ENCODE measurements around the gene TMEM120A. TPM values are rescaled to one million over a fixed set of nuclear protein-coding genes. Genes with fewer than 3 reads are reported as not detected.
"Not testable (repeated sequence)": the region's sequence is repeated elsewhere in the genome, so short reads cannot be mapped to it uniquely, and the experiment has no call there.

TMEM120A gene
- 17.9 and 19.2 TPM in 2 replicates for total RNA-seq

DNA sequence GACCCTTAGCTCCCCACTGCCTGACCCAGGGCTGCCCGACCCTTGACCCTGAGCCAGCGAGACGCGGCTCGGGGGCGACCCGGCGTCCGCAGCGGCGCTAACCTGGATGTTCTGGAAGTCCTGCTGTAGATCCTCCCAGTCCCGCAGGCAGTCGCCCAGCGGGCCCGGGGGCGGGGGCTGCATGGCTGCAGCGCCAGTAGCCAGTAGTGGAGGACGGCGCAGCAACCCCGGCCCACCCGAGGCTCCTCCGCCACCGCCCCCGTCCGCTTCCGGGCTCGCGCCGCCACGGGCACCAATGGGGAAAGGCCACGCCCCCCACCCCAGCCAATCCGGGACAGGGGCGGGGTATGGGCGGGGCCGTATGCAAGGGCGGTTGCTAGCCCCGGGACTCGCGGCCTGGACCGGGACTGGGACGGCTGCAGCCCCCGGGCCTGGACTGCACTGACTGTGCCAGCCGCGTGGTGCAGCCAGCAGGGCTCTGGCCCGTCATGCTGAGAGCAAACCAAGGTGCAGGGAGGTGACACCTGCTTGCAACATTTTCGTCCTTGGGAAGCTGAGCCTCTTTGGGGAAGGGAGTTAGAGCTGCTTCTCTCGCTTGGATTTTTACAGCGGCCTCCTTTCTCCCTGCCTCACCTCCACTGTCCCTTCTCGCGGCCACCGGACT lies at the start of gene TMEM120A:
Gene TMEM120A (minus strand): TSS at position 208 of the 664 bp plus-strand sequence. CDS start 25 bp downstream, at position 183.
- DNase-seq (ENCODE audit: low read depth): peak; percentile 65

DNA sequence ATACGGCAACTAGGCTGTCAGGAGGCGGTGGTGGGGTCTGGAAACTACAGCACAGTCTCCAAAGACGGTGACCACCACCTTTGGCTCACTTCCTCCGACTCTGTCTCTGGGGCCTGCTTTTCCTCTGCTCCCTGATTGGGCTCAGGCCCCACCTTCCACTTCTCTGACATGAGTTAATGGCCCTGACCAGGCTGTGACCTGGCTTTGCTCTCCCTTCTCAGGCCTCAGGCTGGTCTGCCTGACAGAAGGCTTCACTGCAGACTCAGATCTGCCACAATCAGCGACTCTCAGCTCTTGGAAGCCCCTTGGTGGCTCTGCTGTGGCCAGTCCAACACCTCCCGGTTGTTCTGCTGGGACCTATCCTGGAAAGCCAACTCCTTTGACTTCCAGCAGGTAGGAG lies 45.7 kb upstream of the TMEM120A start:
- no peak for DNase-seq (ENCODE audit: low read depth)

DNA sequence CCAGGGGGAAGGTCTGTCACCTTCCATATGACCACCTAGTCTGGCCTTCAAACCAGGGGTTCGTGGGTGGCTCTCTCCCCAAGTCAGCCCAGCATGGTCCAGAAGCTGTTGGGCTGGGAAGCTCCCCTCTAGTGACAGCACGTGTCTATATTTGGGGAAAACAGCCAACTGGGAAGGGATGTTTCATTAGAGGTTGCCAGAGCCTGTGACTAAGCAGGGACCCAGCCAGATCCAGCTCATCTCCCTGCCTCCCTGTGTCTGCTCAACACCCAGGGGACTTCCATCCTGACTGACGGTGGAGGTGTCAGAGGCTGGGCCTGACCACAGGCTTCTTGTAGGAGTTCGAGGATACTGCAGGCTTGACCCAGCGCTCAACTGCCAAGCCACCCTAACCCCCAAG lies 42.9 kb upstream of the TMEM120A start:
- peak; percentile 29 for DNase-seq (ENCODE audit: low read depth)

DNA sequence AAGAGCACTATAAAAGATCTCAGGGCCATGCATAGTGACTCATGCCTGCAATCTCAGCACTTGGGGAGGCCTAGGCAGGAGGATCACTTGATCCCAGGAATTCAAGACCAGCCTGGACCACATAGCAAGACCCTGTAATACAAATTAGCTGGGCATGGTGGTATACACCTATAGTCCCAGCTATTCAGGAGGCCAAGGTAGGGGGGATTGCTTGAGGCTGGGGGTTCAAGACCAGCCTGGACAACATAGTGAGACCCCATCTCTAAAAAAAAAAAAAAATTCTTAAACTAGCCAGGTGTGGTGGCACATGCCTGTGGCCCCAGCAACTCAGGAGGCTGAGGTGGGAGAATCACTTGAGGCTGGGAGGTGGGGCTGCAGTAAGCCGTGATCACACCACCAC lies 37.6 kb upstream of the TMEM120A start:
- DNase-seq (ENCODE audit: low read depth): no peak

DNA sequence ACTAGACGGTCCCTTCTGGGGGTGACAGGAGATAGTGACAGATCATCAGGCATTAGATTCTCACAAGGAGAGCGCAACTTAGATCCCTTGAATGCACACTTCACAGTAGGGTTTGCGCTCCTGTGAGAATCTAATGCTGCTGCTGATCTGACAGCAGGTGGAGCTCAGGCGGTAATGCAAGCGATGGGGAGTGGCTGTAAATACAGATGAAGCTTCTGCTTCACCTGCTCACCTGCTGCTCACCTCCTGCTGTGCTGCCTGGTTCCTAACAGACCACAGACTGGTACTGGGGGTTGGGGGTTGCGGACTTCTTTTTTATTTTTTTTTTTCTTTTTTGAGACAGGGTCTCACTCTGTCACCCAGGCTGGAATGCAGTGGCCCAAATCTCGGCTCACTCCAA lies 35.3 kb upstream of the TMEM120A start:
- not testable (repeated sequence) for DNase-seq (ENCODE audit: low read depth)

DNA sequence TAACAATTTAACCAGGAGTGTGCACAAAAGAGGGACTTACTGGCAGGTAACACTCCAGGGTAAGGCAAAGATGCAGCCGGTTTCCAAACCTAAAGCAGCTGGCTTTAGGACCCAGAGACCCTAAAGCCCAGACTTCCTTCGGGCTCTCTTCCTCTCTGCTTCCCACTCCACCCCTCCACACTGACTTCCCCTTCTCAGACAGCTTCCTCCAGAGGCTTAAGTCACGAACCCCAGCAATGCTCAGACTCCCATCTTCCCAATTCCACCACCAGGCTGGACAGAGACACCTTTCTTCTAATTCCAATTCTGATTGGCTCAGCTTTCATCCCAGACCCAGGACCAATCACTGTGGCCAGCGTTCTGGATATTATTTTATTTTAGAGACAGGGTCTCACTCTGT lies 28.6 kb upstream of the TMEM120A start:
- DNase-seq (ENCODE audit: low read depth): no peak

DNA sequence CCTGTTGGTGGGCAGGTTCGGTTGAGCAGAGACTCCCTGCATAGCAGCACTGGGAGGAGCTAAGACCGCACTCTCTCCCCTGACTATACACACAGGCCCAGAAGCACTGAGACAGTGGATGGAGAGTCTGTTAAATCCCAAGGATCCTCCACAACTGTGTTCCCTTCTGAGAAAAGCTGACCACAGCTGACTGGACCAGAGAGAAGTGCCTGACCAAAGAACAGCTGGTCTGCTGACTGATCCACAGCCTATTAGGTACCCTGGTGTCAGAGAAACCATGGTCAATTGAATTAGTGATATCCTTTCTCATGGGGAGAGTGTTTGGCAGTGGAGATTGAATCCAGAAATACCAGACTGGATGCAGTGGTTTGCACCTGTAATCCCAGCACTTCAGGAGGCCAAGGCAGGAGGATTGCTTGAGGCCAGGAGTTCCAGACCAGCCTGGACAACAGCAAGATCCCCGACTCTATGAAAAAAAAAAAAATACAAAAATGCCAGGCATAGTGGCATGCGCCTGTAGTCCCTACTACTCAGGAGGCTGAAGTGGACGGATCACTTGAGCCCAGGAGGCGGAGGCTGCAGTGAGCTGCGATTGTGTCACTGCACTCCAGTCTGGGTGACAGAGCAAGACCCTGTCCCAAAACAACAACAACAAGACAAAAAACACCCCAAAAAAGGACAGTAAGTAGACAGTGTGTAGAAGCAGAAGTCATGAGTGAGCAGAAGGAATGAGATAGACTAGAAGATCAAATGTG lies 27.8 kb upstream of the TMEM120A start:
- no peak for DNase-seq (ENCODE audit: low read depth)

DNA sequence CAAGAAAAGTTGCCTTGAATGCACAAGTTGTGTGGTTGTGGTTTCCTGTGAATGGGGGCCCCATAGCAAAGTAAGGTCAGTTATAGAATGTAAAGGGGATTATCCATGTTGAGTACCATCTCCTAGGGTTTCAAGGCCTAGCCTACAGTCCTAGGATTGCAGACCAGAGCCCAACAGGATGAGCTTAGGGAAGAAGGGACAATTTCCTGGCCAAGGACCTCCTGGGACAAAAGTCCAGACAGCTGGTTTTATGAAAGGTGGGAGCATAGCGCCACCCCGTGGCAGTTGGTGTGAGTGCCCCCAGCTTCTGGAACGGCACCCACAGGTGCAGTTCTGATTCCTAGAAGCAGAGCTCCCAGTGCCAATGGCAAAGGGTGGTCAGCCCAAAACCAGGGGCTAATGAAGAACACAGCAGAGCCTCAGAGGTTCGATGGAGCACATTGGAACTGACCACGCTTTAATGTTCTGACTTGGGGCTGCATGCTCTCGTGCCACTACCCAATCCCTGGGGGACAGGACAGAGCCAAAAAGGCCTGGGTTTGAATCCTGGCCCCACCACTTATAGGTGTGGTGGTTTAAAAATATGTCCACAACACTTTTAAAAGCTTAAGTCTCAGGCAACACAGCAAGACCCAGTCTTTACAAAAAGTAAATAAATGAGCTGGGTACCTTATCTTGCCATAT lies 25.8 kb upstream of the TMEM120A start:
- peak; percentile 38 for DNase-seq (ENCODE audit: low read depth)

DNA sequence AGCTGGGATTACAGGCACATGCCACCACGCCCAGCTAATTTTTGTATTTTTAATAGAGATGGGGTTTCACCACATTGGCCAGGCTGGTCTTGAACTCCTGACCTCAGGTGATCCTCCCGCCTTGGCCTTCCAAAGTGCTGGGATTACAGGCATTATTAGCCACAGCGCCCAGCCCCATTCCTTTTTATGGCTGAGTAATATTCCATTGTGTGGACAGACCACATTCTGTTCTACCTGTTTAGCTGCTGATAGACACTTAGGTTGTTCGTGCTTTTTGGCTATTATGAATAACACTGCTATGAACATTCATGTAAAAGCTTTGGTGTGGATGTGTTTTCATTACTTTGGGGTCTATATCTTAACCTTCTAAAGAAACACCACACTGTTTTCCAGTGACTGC lies 24.1 kb upstream of the TMEM120A start:
- not testable (repeated sequence) for DNase-seq (ENCODE audit: low read depth)

DNA sequence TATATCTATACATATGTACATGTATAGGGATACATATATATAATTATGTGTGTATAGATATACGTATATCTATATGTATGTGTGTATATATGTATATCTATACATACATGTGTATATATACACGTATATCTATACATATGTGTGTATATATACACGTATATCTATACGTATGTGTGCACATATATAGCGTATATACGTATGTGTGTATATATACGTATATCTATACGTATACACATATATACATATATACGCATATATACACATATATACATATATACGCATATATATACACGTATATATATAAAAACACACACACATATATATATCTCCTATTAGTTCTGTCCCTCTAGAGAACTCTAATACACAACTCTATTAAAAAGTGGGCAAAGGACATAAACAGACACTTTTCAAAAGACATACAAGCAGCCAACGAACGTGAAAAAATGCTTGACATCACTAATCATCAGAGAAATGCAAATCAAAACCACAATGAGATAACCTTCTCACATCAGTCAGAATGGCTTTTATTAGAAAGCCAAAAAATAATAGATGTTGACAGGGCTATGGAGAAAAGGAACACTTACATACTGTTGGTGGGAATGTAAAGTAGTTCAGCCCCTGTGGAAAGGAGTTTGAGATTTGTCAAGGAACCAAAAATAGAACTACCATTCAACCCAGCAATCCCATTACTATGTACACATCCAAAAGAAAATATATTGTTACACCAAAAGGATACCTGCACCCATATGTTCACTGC lies 22.0 kb upstream of the TMEM120A start:
- no peak for DNase-seq (ENCODE audit: low read depth)

DNA sequence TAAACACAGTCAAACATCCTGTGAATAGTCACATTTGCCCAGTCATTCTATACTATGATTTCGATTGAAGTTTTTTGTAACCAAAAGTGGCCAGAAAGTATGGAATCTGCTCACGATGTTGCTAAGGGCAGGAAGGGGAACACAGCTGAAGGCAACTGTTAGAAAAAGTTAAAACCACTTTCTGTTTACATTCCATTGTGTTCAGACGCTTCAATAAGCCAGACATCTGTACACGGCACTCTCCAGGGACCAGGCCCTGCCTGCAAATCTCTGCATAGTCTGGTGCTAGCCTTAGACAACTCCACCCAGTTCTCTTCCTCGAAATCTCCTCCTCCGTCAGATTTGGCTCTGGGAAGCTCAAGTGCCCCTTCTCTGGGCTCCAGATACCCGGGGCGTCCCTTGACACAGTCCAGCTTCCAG lies 17.1 kb upstream of the TMEM120A start:
- DNase-seq (ENCODE audit: low read depth): no peak

DNA sequence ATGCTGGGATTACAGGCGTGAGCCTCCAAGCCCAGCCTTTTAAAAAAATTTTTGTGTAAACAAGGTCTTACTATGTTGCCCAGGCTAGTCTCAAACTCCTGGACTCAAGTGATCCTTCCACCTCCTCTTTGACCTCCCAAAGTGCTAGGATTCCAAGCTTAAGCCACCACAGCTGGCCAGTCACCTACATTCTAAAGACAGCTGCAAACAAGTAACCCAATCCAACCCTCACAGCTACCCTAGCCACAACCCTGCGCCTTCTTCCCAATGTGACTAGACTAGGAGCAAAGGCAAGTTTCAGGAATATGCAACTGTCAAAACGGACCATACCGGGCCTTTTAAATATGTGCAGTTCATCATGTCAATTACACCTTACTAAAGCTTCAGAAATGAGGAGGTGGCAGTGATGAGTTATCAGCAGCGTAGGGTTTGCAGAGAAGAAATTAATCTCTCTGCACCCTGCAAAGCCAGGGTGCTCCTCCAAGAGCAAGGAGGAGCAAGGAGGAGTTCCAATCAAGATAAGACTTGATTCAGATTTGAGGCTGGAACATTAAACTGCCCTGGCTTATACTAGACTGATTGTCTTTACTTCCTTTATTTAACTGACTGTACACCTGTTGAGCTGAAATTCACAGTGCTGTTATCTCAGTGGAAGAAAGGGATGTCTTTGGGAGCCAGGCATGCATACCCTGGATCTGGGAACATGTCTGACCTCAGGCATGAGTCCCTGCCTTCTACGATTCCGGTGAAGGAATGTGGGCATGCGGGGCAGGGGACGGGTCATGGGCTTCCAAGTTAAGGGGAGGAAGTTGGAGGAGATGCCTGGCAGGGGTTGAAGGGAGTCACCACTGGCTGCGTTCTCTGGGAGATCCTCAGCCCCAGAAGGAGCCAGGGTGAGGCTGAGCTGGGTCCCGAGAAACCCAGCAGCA lies 15.5 kb upstream of the TMEM120A start:
- no peak for DNase-seq (ENCODE audit: low read depth)

DNA sequence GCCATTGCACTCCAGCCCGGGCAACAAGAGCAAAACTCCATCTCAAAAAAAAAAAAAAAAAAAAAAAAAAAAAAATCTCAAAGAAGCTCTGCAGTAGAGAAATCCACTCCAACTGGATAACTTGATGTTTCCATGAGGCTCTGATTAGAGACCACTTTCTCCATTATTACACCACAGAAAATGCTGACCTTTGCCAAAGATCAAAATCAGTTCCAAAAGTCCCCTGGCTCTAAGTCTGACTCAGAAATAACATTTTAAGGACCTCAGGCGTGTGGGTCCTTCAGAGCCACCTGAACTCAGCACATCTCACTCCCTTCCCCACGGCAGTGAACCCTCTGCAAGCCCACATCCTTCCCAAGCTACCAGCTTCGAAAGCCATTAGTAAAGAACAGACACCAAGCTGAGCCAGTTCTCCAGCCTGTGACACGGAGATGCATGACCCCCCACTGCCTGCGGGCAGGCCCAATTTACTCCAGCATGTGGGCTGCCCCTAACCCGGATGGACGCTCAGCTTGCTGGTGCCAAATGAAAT lies 13.8 kb upstream of the TMEM120A start:
- no peak for DNase-seq (ENCODE audit: low read depth)

DNA sequence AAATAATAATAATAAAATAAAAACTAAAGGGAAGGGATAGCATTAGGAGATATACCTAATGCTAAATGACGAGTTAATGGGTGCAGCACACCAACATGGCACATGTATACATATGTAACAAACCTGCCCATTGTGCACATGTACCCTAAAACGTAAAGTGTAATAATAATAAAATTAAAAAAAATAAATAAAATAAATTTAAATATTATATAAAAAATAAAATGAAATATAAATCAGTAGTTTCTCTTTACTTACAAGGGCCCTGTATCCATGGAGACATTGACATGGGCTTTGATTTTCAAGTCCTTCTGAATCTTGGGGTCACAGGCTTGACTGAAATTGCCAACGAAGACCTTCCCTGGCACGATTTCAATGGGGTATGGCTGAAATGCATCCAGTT lies 10.6 kb upstream of the TMEM120A start:
- not testable (repeated sequence) for DNase-seq (ENCODE audit: low read depth)

DNA sequence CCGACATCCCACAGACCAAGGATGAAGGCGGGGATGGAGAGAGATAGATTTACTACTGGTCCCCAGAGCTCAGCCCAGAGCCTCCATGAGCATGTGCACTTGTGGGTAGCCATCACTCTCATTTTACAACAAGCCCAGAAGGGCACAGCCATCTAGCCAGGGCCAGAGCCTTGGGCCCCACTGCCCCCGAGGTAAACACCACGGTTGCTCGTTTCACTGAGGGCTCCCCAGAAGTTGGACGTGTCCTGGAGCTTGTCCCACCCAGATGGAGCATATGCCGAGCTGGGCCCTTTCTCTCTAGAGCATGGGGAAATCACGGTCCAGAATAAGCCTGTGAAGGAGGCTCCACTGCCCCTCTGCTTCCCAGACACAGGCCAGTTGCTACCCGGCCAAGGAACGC lies 9.0 kb upstream of the TMEM120A start:
- no peak for DNase-seq (ENCODE audit: low read depth)

DNA sequence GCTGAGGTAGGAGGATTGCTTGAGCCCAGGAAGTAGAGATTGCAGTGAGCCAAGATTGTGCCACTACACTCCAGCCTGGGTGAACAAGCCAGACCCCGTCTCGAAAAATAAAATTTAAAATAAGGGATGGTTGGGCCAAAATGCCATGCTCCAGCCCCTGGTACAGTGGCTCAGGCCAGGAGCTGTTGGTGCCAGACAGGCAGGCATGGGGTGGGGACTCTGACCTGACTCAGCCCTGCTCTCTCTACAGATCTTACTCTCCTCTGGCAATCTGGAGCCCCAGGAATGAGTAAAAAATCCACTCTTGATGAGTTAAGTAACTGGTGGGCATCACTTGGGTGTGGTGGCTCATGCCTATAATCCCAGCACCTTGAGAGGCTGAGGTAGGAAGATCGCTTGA lies 8.4 kb upstream of the TMEM120A start:
- no peak for DNase-seq (ENCODE audit: low read depth)

DNA sequence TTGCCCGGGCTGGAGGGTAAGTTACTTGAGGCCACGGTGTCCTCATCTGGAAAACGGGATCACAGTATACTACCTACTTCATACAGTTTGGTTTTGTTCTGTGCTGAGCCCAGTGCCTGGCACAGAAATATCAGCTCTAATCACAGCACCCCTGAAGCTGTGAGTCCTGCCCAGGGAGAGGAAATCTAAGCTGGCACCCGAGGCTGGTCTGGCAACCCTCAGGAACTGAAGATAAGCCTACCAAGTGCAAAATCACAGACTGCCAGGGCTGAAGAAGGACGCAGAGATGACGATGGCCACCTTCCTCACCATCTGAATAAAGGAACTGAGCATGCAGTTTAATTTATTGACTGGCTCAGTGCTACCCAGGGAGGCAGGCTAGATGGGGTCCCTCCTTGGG lies 7.7 kb upstream of the TMEM120A start:
- DNase-seq (ENCODE audit: low read depth): no peak

DNA sequence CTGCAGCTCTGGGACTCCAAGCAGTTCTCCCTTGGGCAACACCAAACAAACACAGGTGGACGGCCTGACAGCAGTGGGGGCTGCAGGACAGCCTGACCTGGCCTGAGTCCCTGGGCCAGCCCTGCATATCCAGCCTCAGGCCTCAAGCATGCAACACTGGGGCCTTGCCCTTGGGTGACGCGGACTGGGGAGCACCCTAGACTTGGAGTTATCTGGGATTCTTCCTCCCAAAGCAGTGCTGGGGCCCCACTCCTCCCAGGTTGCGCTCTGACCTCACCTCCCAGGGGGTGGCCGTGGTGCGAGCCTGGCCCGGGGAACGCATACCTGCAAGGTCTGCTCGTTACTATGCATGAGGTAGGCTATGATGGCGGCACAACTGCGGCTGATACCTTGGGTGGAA lies 6.2 kb upstream of the TMEM120A start:
- no peak for DNase-seq (ENCODE audit: low read depth)

DNA sequence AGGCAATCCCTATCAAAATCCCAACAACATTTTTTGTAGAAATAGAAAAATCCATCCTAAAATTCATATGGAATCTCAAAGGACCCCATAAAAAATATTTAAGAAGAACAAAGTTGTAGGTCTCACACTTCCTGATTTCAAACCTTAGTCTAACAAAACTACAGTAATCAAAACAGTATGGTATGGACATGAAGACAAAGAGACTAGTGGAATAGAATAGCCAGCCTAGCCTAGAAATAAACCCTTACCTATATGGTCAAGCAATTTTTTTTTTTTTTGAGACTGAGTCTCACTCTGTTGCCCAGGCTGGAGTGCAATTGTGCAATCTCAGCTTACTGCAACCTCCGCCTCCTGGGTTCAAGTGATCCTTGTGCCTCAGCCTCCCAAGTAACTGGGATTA lies 3.6 kb upstream of the TMEM120A start:
- DNase-seq (ENCODE audit: low read depth): no peak

DNA sequence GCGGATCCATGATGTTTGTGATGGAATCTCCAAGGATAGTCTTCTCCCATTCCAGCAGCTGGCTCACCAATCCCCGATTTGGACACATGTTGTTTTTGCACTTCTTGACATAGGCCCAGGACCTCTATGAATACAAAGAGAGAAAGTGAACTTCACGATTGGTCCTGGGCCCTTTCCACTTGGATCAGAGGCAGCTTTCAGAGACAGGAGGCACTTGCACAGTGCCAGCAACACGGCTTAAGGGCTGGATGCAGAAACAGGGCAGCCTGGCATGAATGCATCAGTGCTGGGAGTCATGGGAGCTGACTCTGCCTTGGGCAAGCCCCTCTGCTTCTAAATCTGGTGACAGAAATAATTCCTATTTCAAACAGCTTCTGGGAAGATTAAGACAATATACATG lies 2.1 kb upstream of the TMEM120A start:
- no peak for DNase-seq (ENCODE audit: low read depth)

DNA sequence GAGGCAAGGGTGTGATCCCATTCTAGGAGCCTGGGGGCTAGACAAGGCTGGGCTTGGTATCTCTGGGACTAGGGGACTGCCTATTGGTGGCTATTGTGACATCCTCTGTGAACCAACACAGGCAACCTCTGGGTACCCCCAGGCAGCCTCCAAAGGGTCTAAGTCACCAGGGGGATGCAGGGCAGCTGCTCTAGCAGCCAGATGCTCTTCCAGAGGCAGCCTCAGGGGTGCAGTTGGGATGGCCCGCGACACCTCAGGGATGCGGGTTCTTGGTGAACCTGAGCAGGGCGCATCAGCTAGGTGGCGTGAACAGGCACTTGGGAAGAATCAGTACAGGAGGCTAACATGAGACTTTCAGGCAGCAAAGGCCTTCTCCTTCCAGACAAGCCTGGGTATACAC lies 1.6 kb upstream of the TMEM120A start:
- DNase-seq (ENCODE audit: low read depth): no peak
